Skeletal muscle tissue (tissue), 4 donors: Measurements from ENCODE around the gene FOXP1. TPM values are rescaled to one million over a fixed set of nuclear protein-coding genes. Genes with fewer than 3 reads are reported as not detected.
A peak's percentile ranks its signal among the peaks of the same experiment; 100 is the strongest.

Source experiments
- H3K27ac ChIP-seq: one replicate; pipeline ENCODE4 v1.7.0; 2013; ENCODE audit warnings: mild to moderate bottlenecking, low read depth, low read length, inconsistent platforms
- H3K27me3 ChIP-seq, 3 donors: one replicate each; pipeline ENCODE4 v1.7.0; 2013; ENCODE audit warnings: low read length in 3 of 3; ENCODE audit not compliant: control insufficient read depth in 3 of 3, insufficient read depth in 3 of 3
- H3K36me3 ChIP-seq, 3 donors: one replicate each; pipeline ENCODE4 v1.7.0; 2013; ENCODE audit warnings: low read length in 3 of 3; ENCODE audit not compliant: control insufficient read depth in 3 of 3, insufficient read depth in 3 of 3
- H3K4me1 ChIP-seq, 3 donors: one replicate each; pipeline ENCODE4 v1.7.0; 2013; ENCODE audit warnings: low read length in 3 of 3, mild to moderate bottlenecking in 3 of 3; ENCODE audit not compliant: control insufficient read depth in 3 of 3, insufficient read depth in 3 of 3
- H3K4me3 ChIP-seq, 3 donors: one replicate each; pipeline ENCODE4 v1.7.0; 2013; ENCODE audit warnings: low read length in 3 of 3
- H3K9ac ChIP-seq, 3 donors: one replicate each; pipeline ENCODE4 v1.7.0; 2013; ENCODE audit warnings: low read length in 3 of 3, mild to moderate bottlenecking in 3 of 3, moderate library complexity in 2 of 3, low read depth in 1 of 3
- H3K9me3 ChIP-seq, 3 donors: one replicate each; pipeline ENCODE4 v1.7.0; 2013; ENCODE audit warnings: low read length in 3 of 3; ENCODE audit not compliant: control insufficient read depth in 3 of 3
- total RNA-seq: library from RNA; depleted of rRNA; stranded (reverse); fragments of >200 nt; gene quantifications from one replicate; pipeline ENCODE4 v1.2.3, GENCODE V29; 2014
- donor health status: Osteomylitis.

The FOXP1 gene
- total RNA-seq, 1 donor from 2014 or later: 36.0 TPM

DNA sequence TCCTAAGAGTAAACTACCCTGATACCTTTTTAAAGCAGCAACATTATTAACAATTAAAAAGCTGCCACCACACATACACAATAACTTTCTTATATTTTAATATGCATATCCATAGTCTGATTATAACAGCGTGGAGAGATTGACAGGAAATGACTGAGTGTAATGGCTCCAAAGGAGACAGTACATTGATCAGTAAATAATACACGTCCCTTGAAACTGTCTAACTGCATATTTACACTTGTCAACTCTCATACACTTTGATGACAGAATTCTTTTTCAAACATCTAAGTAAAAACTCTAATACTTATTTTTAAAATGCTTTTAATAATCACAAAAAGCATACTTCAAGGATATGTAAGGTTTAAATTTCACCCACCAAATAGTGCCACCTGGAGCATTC is 99.5 kb downstream of the FOXP1 start:
- no peak overlapping the region for H3K27ac ChIP-seq
- H3K27me3 ChIP-seq: no peaks in the 10 kb centered on the region
- no peaks in the 10 kb centered on the region for H3K9me3 ChIP-seq
- H3K36me3 ChIP-seq: no peaks in the 10 kb centered on the region
- no peaks in the 10 kb centered on the region for H3K4me1 ChIP-seq
- no peak overlapping the region for H3K4me3 ChIP-seq
- no peak overlapping the region for H3K9ac ChIP-seq

DNA sequence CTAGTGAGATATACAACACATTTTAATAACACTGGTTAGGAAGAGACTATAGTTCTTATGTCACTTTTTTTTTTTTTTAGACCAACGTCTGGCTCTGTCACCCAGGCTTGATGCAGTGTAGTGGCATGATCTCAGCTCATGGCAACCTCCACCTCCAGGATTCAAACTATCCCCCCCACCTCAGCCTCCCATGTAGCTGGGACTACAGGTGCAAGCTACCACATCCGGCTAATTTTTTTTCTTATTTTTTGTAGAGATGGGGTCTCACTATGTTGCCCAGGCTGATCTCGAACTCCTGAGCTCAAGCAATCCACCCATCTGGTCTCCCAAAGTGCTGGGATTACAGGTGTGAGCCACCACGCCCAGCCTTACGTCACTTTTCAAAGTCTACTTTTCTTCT is 100.8 kb downstream of the FOXP1 start:
- H3K9me3 ChIP-seq: no peaks in the 10 kb centered on the region
- H3K4me3 ChIP-seq: no peak overlapping the region
- H3K27me3 ChIP-seq: no peaks in the 10 kb centered on the region
- H3K4me1 ChIP-seq: peaks cover 0 to 3% (median 0%) of the 10 kb centered on the region in 3 donors
- H3K27ac ChIP-seq: no peak overlapping the region
- H3K9ac ChIP-seq: no peak overlapping the region
- H3K36me3 ChIP-seq: no peaks in the 10 kb centered on the region

DNA sequence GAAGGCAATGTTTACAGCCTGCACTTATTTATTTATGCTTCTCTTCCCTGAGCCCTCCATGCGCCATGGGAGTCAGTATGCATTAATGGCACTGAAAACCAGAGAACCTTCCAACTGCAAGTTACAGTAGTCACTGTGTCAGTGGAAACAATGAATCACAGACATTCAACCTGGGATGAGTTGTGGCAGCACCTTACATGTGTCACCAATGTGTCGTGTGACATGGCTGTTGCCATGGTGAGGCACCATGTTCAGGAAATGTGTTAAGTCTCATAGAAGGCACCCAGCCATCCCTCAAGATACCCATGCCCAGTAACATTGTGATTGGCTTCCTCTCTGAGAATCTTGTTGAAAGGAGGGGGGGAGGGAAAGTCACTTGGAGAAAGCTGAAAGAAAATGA is 105.0 kb downstream of the FOXP1 start:
- H3K27me3 ChIP-seq: no peaks in the 10 kb centered on the region
- peaks cover 0 to 3% (median 0%) of the 10 kb centered on the region in 3 donors for H3K4me1 ChIP-seq
- H3K27ac ChIP-seq: no peak overlapping the region
- no peaks in the 10 kb centered on the region for H3K36me3 ChIP-seq
- no peaks in the 10 kb centered on the region for H3K9me3 ChIP-seq
- no peak overlapping the region for H3K4me3 ChIP-seq
- H3K9ac ChIP-seq: no peak overlapping the region

DNA sequence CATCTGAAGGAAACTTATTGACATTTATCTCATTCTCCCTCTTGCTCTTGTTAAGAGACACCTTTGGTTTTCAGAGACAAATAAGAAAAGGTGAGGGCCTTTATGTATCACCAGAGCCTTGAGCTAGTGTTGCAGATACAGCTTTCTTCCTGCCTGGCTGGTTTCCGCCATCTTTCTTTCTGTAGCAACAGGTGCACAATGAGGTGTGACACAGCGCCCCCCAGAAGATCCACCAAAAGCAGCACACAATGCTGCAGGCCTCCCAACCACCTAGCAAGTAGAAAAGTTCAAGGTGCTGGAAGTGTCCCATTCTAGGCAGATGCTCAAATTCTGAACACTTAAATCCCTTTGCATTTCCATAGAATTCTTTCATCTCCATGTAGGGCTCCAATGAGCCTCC is 106.6 kb downstream of the FOXP1 start:
- no peak overlapping the region for H3K9ac ChIP-seq

DNA sequence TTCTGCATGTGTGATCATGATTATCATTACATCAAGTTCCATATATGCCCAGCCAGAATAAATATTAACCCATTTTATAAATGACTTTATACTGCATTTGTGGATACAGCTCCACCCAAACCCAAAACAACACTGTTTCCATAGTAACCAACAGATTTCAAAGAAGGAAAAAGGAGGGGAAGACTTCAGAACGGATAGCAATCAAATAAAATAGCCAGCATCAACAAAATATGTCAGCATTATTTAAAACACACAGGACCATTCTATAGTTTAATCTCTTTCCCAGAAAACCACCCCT is 114.4 kb downstream of the FOXP1 start:
- Histone ChIP-seq H3K9ac (no peak overlapping the region), H3K27me3 (no peaks in the 10 kb centered on the region), H3K4me1 (peaks cover 0 to 2% (median 0%) of the 10 kb centered on the region in 3 donors), H3K36me3 (no peaks in the 10 kb centered on the region), H3K9me3 (no peaks in the 10 kb centered on the region), H3K4me3 (no peak overlapping the region), H3K27ac (no peak overlapping the region)

More for the DNA sequence above, 106.6 kb downstream of the FOXP1 start:
- Histone ChIP-seq H3K36me3 (no peaks in the 10 kb centered on the region), H3K4me3 (no peak overlapping the region), H3K9me3 (no peaks in the 10 kb centered on the region), H3K27ac (no peak overlapping the region), H3K27me3 (no peaks in the 10 kb centered on the region), H3K4me1 (peaks cover 0 to 3% (median 0%) of the 10 kb centered on the region in 3 donors)

DNA sequence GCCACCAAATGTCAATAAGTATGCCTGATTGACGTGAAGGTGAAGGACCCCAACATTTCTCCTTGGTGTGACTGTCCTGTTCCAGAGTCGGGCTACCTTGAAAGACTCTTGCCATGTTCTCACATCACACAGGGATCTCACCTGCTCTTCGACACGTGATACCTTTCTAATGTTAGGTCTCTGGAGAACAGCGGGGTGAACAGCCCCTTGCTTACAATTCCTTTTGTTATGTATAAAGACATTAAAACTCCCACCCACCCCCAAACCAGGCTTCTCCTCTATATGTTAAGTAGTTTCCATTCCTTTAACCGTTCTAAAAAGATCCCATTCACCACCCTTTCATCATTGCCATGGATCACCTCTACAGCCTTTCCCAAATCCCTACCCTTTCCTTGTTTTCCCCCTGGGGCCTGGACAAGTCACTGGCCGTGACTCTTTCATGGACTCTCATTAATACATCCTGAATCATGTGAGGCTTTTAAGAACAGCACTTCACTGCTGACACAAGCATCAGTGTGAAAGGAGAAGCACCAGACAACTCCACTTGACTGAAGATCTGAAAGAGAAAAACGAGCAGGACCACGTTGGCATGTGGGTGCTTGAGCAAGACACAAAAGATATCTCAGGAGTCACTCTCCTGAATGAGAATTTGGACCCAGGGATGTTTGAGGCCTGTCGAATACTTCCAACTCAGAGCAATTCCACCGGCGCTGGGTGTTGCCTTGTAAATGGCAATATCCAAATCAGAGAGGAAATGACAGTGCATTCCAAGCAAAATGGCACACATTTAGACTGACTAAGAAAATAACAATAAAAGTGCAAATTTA is 115.0 kb downstream of the FOXP1 start:
- peaks cover 0 to 3% (median 0%) of the 10 kb centered on the region in 3 donors for H3K4me1 ChIP-seq
- no peak overlapping the region for H3K9ac ChIP-seq
- H3K27ac ChIP-seq: peak overlapping the region; percentile 11
- H3K4me3 ChIP-seq: no peak overlapping the region
- H3K27me3 ChIP-seq: no peaks in the 10 kb centered on the region
- no peaks in the 10 kb centered on the region for H3K36me3 ChIP-seq
- H3K9me3 ChIP-seq: no peaks in the 10 kb centered on the region

DNA sequence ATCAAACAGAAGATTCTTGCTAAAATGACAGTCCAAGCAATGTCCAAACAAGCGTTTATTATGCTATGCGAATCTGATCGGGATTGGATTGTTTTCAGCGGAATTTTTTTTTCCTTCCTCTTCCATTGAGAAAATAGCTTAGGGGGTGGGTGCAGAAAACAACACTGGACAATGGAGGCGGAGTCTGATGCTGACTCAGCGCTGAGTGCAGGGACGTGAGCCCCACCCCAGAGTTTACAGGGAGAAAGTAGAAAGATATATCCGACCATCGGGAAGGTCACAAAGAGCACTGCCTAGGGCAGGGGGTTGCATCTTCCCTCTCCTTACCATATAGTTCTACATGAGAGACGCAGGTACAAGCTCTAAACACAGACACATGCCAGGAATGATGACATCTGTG is 117.0 kb downstream of the FOXP1 start:
- H3K4me1 ChIP-seq: peaks cover 0 to 4% (median 0%) of the 10 kb centered on the region in 3 donors
- H3K36me3 ChIP-seq: no peaks in the 10 kb centered on the region
- no peaks in the 10 kb centered on the region for H3K27me3 ChIP-seq
- no peak overlapping the region for H3K4me3 ChIP-seq
- no peak overlapping the region for H3K9ac ChIP-seq
- H3K27ac ChIP-seq: no peak overlapping the region
- no peaks in the 10 kb centered on the region for H3K9me3 ChIP-seq

DNA sequence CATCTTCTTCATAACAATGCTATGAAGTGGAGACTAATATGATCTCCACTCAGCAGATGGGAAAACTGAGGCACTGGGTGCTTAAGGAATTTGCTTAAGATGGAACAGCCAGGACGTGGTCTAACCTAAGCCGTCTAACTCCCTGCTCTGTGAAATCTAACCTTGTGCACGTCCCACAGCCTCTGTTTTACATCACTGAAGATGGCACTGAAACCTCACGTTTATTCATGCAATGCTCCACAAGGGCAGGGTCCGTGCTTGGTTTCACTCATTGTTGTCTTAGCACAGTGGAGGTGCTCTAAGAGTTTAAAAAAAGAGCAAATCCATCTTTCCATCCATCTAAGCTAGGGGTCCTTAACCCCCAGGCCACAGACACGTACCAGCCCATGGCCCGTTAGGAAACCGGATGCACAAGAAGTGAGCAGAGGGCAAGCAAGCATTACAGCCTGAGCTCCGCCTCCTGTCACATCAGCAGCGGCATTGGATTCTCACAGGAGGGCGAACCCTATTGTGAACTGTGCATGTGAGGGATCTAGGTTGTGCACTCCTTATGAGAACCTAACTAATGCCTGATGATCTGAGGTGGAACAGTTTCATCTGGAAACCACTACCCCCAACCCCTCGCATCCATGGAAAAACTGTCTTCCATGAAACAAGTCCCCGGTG is 118.0 kb downstream of the FOXP1 start:
- peaks cover 0 to 4% (median 0%) of the 10 kb centered on the region in 3 donors for H3K4me1 ChIP-seq
- H3K27me3 ChIP-seq: no peaks in the 10 kb centered on the region
- H3K36me3 ChIP-seq: no peaks in the 10 kb centered on the region
- H3K9ac ChIP-seq: no peak overlapping the region
- no peak overlapping the region for H3K27ac ChIP-seq
- H3K4me3 ChIP-seq: no peak overlapping the region
- no peaks in the 10 kb centered on the region for H3K9me3 ChIP-seq

DNA sequence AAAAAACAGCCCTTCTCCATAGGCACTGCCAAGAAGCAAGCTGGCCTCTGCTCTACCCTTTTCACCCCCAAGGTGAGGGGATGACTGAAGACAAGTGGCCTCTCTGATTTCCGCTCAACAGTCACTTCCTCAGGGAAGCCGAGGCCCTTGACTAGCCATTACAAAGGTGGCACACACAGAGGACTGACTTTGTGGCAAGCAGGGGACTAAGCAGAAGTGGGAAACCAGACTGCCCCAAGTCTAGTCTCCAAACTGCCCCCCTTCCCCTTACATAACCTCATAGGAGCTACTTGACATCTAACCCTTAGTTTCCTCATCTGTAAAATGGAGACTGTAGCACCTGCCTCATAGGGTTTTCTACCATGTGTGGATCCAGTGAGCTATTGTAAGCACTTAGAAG is 118.9 kb downstream of the FOXP1 start:
- H3K9me3 ChIP-seq: no peaks in the 10 kb centered on the region
- no peaks in the 10 kb centered on the region for H3K27me3 ChIP-seq
- peaks cover 0 to 4% (median 0%) of the 10 kb centered on the region in 3 donors for H3K4me1 ChIP-seq
- no peaks in the 10 kb centered on the region for H3K36me3 ChIP-seq
- no peak overlapping the region for H3K9ac ChIP-seq
- no peak overlapping the region for H3K4me3 ChIP-seq
- H3K27ac ChIP-seq: no peak overlapping the region

DNA sequence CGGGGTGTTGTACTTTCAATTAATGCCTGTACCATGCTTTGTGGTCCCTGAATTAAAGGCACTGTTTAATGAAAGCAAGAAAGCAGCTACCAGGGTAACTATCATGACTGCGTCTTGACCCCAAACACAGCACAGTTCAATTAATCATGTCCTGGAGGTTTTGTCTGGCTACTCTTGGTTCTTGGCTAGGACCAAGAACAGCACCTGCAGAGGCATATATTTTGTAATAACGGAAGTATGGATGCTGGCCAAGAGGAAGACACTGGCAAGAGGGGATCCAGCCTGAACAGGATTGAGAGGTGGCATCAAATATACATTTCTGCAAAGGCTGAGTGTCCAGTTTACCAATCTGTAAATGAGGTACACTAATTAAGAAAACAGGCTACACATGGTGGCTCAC is 119.9 kb downstream of the FOXP1 start:
- Histone ChIP-seq H3K4me1 (peaks cover 0 to 3% (median 0%) of the 10 kb centered on the region in 3 donors), H3K4me3 (no peak overlapping the region), H3K27me3 (no peaks in the 10 kb centered on the region), H3K9ac (no peak overlapping the region), H3K36me3 (no peaks in the 10 kb centered on the region), H3K27ac (no peak overlapping the region), H3K9me3 (no peaks in the 10 kb centered on the region)
